GM12878 (cell line): ENCODE measurements around the gene EIF4E1B. TPM values are rescaled to one million over a fixed set of nuclear protein-coding genes. Genes with fewer than 3 reads are reported as not detected.

Source experiments
- ATAC-seq: fragments of 200-7000 bp; cut with Tn5 transposase; 3 replicates; pipeline ENCODE4 v1.9.1; 2020; ENCODE audit warnings: mild to moderate bottlenecking, moderate library complexity
- BruUV-seq: library from RNA; stranded (reverse); fragments of 400-500 nt; replicated peaks from 2 replicates; lab custom pipeline; 2021; lab: Mats Ljungman, UMichigan
- CTCF ChIA-PET: fragments of 300-600 bp; sonication (Branson Sonifier 250); formaldehyde crosslinking; extraction: SDS; loops from one replicate; lab custom pipeline; 2021; ENCODE audit warnings: inconsistent platforms; lab: Yijun Ruan, JAX
- POLR2A ChIA-PET: fragments of 350-600 bp; formaldehyde crosslinking; extraction: SDS; loops from one replicate; lab custom pipeline; 2021; ENCODE audit warnings: inconsistent platforms; lab: Charles Lee
- RAD21 ChIA-PET: fragments of 300-600 bp; sonication (Branson Sonifier 250); formaldehyde crosslinking; loops from one replicate; lab custom pipeline; 2023; ENCODE audit warnings: antibody characterized with exemption; ENCODE audit not compliant: unreplicated experiment; lab: Charles Lee
- SMC1A ChIA-PET: fragments of 300-600 bp; sonication (Branson Sonifier 250); formaldehyde crosslinking; loops from one replicate; lab custom pipeline; 2023; ENCODE audit not compliant: unreplicated experiment, uncharacterized antibody; lab: Charles Lee
- DNase-seq: peaks from one replicate; pipeline ENCODE4 v3.0.0-alpha.2; 2011; ENCODE audit warnings: low read depth, low spot score
- FAIRE-seq: peaks from 3 replicates; lab custom pipeline; 2011; peaks lifted over from hg19 to GRCh38; lab: Jason Lieb, UNC
- H2AFZ ChIP-seq: 2 replicates; pipeline ENCODE4 v1.6.0; 2011; ENCODE audit warnings: low read depth, low read length, control low read depth; ENCODE audit not compliant: control insufficient read depth
- H3K27ac ChIP-seq: 2 replicates; pipeline ENCODE4 v1.5.1; 2011; ENCODE audit warnings: control low read depth; ENCODE audit not compliant: control insufficient read depth, insufficient read depth
- H3K27me3 ChIP-seq, 2 experiments: replicated peaks in 1 of 2; 2 replicates each; pipeline versions ENCODE4 v1.6.0 to v1.6.1; 2011; ENCODE audit warnings: low read length in 1 of 2; ENCODE audit not compliant: control insufficient read depth in 2 of 2, insufficient read depth in 2 of 2
- H3K36me3 ChIP-seq, 2 experiments: 2 replicates each; pipeline ENCODE4 v1.5.1; 2011; ENCODE audit warnings: low read length in 1 of 2; ENCODE audit not compliant: control insufficient read depth in 2 of 2, insufficient read depth in 2 of 2
- H3K4me1 ChIP-seq: 2 replicates; pipeline ENCODE4 v1.6.1; 2011; ENCODE audit warnings: mild to moderate bottlenecking, low read length, moderate library complexity, mixed read lengths; ENCODE audit not compliant: control insufficient read depth, insufficient read depth
- H3K4me2 ChIP-seq: 2 replicates; pipeline ENCODE4 v1.6.0; 2011; ENCODE audit warnings: control low read depth; ENCODE audit not compliant: control insufficient read depth, insufficient read depth
- H3K4me3 ChIP-seq: fragments of 200-600 bp; sonication (generic); 2 replicates; pipeline ENCODE4 v1.5.1; 2016
- H3K79me2 ChIP-seq: 2 replicates; pipeline ENCODE4 v1.6.0; 2011; ENCODE audit warnings: low read length; ENCODE audit not compliant: control insufficient read depth, insufficient read depth
- H3K9ac ChIP-seq: 2 replicates; pipeline ENCODE4 v1.8.0; 2011; ENCODE audit warnings: low read length, control low read depth, mixed read lengths; ENCODE audit not compliant: control insufficient read depth, insufficient read depth
- H3K9me3 ChIP-seq: replicated peaks from 3 replicates; pipeline ENCODE4 v1.5.1; 2011; ENCODE audit warnings: mild to moderate bottlenecking, low read length; ENCODE audit not compliant: control insufficient read depth, insufficient read depth
- H4K20me1 ChIP-seq: 2 replicates; pipeline ENCODE4 v1.6.0; 2011; ENCODE audit not compliant: control insufficient read depth, insufficient read depth
- CBFB ChIP-seq: IDR thresholded peaks from 2 replicates; pipeline ENCODE4 v1.6.1; 2016; ENCODE audit warnings: antibody characterized with exemption, low read depth
- CHD1 ChIP-seq: IDR thresholded peaks from 2 replicates; pipeline ENCODE4 v1.6.1; 2012; ENCODE audit warnings: low read depth, low read length, improper control_type of control experiment
- NR2C1 ChIP-seq: fragments of 450-650 bp; IDR thresholded peaks from 2 replicates; pipeline ENCODE4 v1.6.1; 2017; ENCODE audit warnings: antibody characterized with exemption, mild to moderate bottlenecking, moderate library complexity
- SMAD5 ChIP-seq: IDR thresholded peaks from 2 replicates; pipeline ENCODE4 v1.6.1; 2016; ENCODE audit warnings: antibody characterized with exemption, low read depth
- YY1 ChIP-seq: IDR thresholded peaks from 2 replicates; pipeline ENCODE4 v1.6.1; 2011; ENCODE audit warnings: low read depth, mild to moderate bottlenecking, low read length
- ZNF687 ChIP-seq: fragments of 450-650 bp; IDR thresholded peaks from 2 replicates; pipeline ENCODE4 v1.6.1; 2017; ENCODE audit warnings: mild to moderate bottlenecking, moderate library complexity
- WGBS: methylation state at CpG from one replicate; pipeline ENCODE4 v1.1.6; 2016; ENCODE audit warnings: low lambda C conversion rate; ENCODE audit not compliant: insufficient replicate concordance, insufficient coverage; ENCODE audit errors: missing lambda C conversion rate; 5-methylcytosine and 5-hydroxymethylcytosine counted together
- in situ Hi-C: fragments of 300-500 bp; cut with MboI; formaldehyde crosslinking; loops from 9 replicates; pipeline ENCODE4 v1.14.3; 2018; ENCODE audit warnings: mixed read lengths
- intact Hi-C: fragments of 100-400 bp; cut with micrococcal nuclease; formaldehyde crosslinking; loops from one replicate; pipeline ENCODE4 v1.14.2; 2022; ENCODE audit not compliant: unreplicated experiment
- polyA plus RNA-seq, 11 experiments: library from polyadenylated mRNA; depleted of rRNA in 4 of 11; unstranded in 6 of 11; stranded (reverse) in 5 of 11; fragments of >200 nt; fragmentation: Nextera tagmentation in 4 of 11; fragmentation: Illumina TruSeq in 1 of 11; extraction: Ambion mirVana in 4 of 11; extraction: Trizol in 1 of 11; gene quantifications; 1 replicate in 1 of 11; 2 replicates in 10 of 11; pipeline versions ENCODE4 v1.2.1 to v1.2.3, GENCODE V29; 2011 to 2016; ENCODE audit warnings: inconsistent platforms in 2 of 11, missing spikeins in 2 of 11, low read depth in 1 of 11
- total RNA-seq, 4 experiments: library from RNA; depleted of rRNA in 3 of 4; stranded (reverse); fragments of >200 nt in 3 of 4; fragmentation: Illumina TruSeq in 1 of 4; extraction: Trizol in 1 of 4; gene quantifications; 2 replicates each; pipeline versions ENCODE4 v1.2.1 to v1.2.3, GENCODE V29; 2013 to 2021
- TF ChIP-seq, protein P1 (sequence below): fragments of 450-650 bp; IDR thresholded peaks from 2 replicates; pipeline ENCODE4 v1.6.1; 2017; ENCODE audit warnings: antibody characterized with exemption, mild to moderate bottlenecking, moderate library complexity

Gene EIF4E1B
- total and polyA plus RNA-seq, 10 of the 15 experiments (the other 5 are each of a cell fraction or from before 2014, with no cell fraction given), result not detected

DNA sequence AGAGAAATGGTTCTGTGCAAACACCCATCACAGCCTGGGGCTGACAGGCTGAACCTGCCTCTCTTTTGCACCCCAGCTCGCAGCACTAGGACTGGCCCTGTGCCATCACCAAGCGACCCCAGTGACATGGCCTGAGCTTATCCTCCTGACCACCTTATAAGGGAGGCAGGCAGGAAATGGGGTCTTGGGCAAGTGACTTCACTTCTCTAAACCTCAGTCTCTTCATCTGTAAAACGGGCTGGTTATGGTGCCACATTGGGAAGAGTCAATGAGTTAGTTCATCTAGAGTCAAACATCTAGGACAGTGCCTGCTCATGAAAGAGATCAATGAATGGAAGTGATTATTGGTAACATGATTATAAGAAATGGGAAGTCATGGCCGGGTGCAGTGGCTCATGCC is 6.3 kb upstream of the EIF4E1B start:
- Histone ChIP-seq H3K4me3 (no peak overlapping the region), H3K4me1 (no peaks in the 10 kb centered on the region; the same call in 1 of the 2 replicates), H3K9me3 (no peaks in the 10 kb centered on the region), H2AFZ (no peak overlapping the region), H4K20me1 (0 out of 2 replicates have a peak, but pooled peaks cover 3% of the 10 kb centered on the region), H3K9ac (no peak overlapping the region), H3K36me3 (no peaks in the 10 kb centered on the region), H3K79me2 (no peaks in the 10 kb centered on the region), H3K4me2 (no peak overlapping the region), H3K27ac (no peak overlapping the region), H3K27me3 (peaks cover 5 to 9% of the 10 kb centered on the region in 2 experiments)
- BruUV-seq, result no TSS peak
- CTCF ChIA-PET, result interaction anchor here (1.2 kb wide), 1 partner anchor 36 kb away, joined by 3 read pairs; no protein-coding TSS in a partner anchor
- SMC1A ChIA-PET, result no interaction called here
- in situ Hi-C loops, result no loop called here
- no peak for TF ChIP-seq ZNF687
- TF ChIP-seq SMAD5, result no peak
- TF ChIP-seq NR2C1, result no peak
- TF ChIP-seq CBFB, result no peak
- no peak for TF ChIP-seq YY1
- TF ChIP-seq CHD1, result no peak
- TF ChIP-seq, protein P1, sequence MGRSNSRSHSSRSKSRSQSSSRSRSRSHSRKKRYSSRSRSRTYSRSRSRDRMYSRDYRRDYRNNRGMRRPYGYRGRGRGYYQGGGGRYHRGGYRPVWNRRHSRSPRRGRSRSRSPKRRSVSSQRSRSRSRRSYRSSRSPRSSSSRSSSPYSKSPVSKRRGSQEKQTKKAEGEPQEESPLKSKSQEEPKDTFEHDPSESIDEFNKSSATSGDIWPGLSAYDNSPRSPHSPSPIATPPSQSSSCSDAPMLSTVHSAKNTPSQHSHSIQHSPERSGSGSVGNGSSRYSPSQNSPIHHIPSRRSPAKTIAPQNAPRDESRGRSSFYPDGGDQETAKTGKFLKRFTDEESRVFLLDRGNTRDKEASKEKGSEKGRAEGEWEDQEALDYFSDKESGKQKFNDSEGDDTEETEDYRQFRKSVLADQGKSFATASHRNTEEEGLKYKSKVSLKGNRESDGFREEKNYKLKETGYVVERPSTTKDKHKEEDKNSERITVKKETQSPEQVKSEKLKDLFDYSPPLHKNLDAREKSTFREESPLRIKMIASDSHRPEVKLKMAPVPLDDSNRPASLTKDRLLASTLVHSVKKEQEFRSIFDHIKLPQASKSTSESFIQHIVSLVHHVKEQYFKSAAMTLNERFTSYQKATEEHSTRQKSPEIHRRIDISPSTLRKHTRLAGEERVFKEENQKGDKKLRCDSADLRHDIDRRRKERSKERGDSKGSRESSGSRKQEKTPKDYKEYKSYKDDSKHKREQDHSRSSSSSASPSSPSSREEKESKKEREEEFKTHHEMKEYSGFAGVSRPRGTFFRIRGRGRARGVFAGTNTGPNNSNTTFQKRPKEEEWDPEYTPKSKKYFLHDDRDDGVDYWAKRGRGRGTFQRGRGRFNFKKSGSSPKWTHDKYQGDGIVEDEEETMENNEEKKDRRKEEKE, result no peak
- ATAC-seq (no peak), DNase-seq (no peak), FAIRE-seq (no peak)
- 6% methylated on average over 4 of the region's 4 CpGs for WGBS
- intact Hi-C loops, result no loop called here
- RAD21 ChIA-PET, result no interaction called here
- POLR2A ChIA-PET, result no interaction called here
